Type B pancreatic cell (in vitro differentiated cells): ENCODE results near the gene PPIF. TPM values are rescaled to one million over a fixed set of nuclear protein-coding genes. Genes with fewer than 3 reads are reported as not detected.

Experiments used
- DNase-seq: peaks from one replicate; pipeline ENCODE4 v3.0.0; 2021; ENCODE audit warnings: mixed read lengths; ENCODE audit not compliant: unreplicated experiment; ENCODE audit errors: extremely low spot score
- H3K27ac Mint-ChIP-seq: 2 replicates; pipeline ENCODE4 v1.8.0; 2021; ENCODE audit warnings: mild to moderate bottlenecking, mixed read lengths
- H3K27me3 Mint-ChIP-seq: 2 replicates; pipeline ENCODE4 v1.8.0; 2021; ENCODE audit warnings: mixed read lengths
- H3K36me3 Mint-ChIP-seq: 2 replicates; pipeline ENCODE4 v1.8.0; 2021; ENCODE audit warnings: mixed read lengths
- H3K4me1 Mint-ChIP-seq: one replicate; pipeline ENCODE4 v1.8.0; 2021; ENCODE audit warnings: mixed read lengths; ENCODE audit not compliant: unreplicated experiment
- H3K4me3 Mint-ChIP-seq: 2 replicates; pipeline ENCODE4 v1.8.0; 2021; ENCODE audit warnings: mild to moderate bottlenecking, mixed read lengths
- H3K9me3 Mint-ChIP-seq: 2 replicates; pipeline ENCODE4 v1.8.0; 2021; ENCODE audit warnings: mixed read lengths
- total RNA-seq: library from RNA; stranded (reverse); gene quantifications from 2 replicates; pipeline ENCODE4 v1.2.1, GENCODE V29; 2021; ENCODE audit warnings: low replicate concordance
- TF ChIP-seq, protein P1 (sequence below): fragments of 200-600 bp; sonication (generic); conservative IDR thresholded peaks from 2 replicates; pipeline ENCODE4 v1.5.0; 2021; ENCODE audit warnings: antibody characterized with exemption, mild to moderate bottlenecking

The PPIF gene
- total RNA-seq, 1 donor from 2014 or later: 67.5 TPM

GRCh38 chr10:79340646-79341244, 6.5 kb upstream of the PPIF start:
- H3K4me1 Mint-ChIP-seq: peaks cover 23% of the 10 kb centered on the region
- TF ChIP-seq, protein P1, sequence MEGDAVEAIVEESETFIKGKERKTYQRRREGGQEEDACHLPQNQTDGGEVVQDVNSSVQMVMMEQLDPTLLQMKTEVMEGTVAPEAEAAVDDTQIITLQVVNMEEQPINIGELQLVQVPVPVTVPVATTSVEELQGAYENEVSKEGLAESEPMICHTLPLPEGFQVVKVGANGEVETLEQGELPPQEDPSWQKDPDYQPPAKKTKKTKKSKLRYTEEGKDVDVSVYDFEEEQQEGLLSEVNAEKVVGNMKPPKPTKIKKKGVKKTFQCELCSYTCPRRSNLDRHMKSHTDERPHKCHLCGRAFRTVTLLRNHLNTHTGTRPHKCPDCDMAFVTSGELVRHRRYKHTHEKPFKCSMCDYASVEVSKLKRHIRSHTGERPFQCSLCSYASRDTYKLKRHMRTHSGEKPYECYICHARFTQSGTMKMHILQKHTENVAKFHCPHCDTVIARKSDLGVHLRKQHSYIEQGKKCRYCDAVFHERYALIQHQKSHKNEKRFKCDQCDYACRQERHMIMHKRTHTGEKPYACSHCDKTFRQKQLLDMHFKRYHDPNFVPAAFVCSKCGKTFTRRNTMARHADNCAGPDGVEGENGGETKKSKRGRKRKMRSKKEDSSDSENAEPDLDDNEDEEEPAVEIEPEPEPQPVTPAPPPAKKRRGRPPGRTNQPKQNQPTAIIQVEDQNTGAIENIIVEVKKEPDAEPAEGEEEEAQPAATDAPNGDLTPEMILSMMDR: no peak
- H3K27ac Mint-ChIP-seq: peak overlapping the region; percentile 56
- no peaks in the 10 kb centered on the region for H3K27me3 Mint-ChIP-seq
- peaks cover 6% of the 10 kb centered on the region for H3K9me3 Mint-ChIP-seq
- H3K36me3 Mint-ChIP-seq: no peaks in the 10 kb centered on the region
- DNase-seq: peak; percentile 3
- H3K4me3 Mint-ChIP-seq: no peak overlapping the region

- H3K27ac Mint-ChIP-seq: peak overlapping the region; percentile 46
- H3K4me3 Mint-ChIP-seq: peak overlapping the region; percentile 9
- H3K27me3 Mint-ChIP-seq: no peaks in the 10 kb centered on the region
- peaks cover 6% of the 10 kb centered on the region for H3K9me3 Mint-ChIP-seq
- TF ChIP-seq, protein P1: no peak
- H3K4me1 Mint-ChIP-seq: peaks cover 9% of the 10 kb centered on the region
- no peaks in the 10 kb centered on the region for H3K36me3 Mint-ChIP-seq
- peak; percentile 50 for DNase-seq
Observed at GRCh38 chr10:79342295-79342761, 4.9 kb upstream of the PPIF start.

- TF ChIP-seq, protein P1: no peak
- Mint-ChIP-seq H3K27me3 (no peaks in the 10 kb centered on the region), H3K36me3 (no peaks in the 10 kb centered on the region), H3K9me3 (peaks cover 6% of the 10 kb centered on the region), H3K4me1 (peaks cover 9% of the 10 kb centered on the region), H3K4me3 (no peak overlapping the region), H3K27ac (peak overlapping the region; percentile 46)
- peak; percentile 50 for DNase-seq
Observed at GRCh38 chr10:79342811-79343561, 4.3 kb upstream of the PPIF start.

- Mint-ChIP-seq H3K4me1 (peaks cover 3% of the 10 kb centered on the region), H3K4me3 (no peak overlapping the region), H3K27ac (no peak overlapping the region), H3K27me3 (no peaks in the 10 kb centered on the region), H3K36me3 (no peaks in the 10 kb centered on the region), H3K9me3 (no peaks in the 10 kb centered on the region)
- peak; percentile 27 for DNase-seq
- TF ChIP-seq, protein P1: no peak
Observed at GRCh38 chr10:79344502-79345195, 2.6 kb upstream of the PPIF start.

DNA sequence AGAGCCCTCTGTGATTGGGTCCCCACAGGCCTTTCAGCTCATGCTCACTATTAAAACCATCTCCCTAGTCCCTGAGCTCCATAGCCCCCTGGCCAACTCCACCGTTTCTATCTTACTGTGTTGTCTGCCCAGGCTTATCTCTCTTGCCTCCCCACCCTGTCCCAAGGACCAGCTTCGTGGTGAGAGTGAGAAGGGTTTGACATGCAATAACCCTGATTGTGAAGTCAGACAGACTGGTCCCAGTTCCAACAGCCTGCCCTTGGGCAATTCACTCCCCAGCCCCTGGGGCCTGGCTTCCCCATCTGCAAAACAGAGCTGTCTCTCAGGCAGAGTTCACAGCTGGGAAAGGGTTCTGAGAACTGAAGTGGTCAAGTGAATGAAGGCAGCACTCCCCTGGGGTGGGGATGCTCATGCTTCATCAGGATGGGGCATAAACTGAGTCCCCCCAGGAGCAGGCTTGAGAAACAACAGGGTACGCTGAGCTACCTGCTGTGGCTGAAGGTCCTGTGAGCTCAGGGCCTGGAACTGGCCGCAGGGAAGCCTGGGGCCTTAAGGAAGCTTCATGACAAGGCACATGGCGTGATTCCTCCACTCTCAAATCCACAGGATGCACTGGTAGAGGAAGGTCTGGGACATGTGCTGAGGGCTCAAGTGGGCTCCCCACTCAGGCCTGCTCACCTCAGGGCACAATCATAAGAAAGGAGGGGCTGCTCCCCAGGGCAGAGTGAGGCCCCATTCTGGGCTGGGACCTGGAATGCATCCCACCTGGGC, 1.8 kb upstream of the PPIF start:
- DNase-seq: peak; percentile 51
- TF ChIP-seq, protein P1: no peak
- Mint-ChIP-seq H3K9me3 (no peaks in the 10 kb centered on the region), H3K4me1 (peaks cover 5% of the 10 kb centered on the region), H3K27ac (no peak overlapping the region), H3K36me3 (peaks cover 5% of the 10 kb centered on the region), H3K4me3 (no peak overlapping the region), H3K27me3 (no peaks in the 10 kb centered on the region)
